HL-60 (cell line): ENCODE measurements around the gene ZNF76.

ENCODE experiments used
- DNase-seq, 2 experiments: peaks; one replicate each; pipeline ENCODE4 v3.0.0-alpha.2; 2010 to 2020; ENCODE audit warnings: low read depth in 1 of 2, low spot score in 1 of 2
- H3K27ac ChIP-seq: fragments of 250-450 bp; sonication (Bioruptor Pico); replicated peaks from 2 replicates; pipeline ENCODE4 v1.5.1; 2020; ENCODE audit warnings: mild to moderate bottlenecking, moderate library complexity
- H3K27me3 ChIP-seq: fragments of 250-450 bp; sonication (Bioruptor Pico); 2 replicates; pipeline ENCODE4 v1.5.1; 2021; ENCODE audit warnings: mild to moderate bottlenecking, moderate library complexity; ENCODE audit not compliant: insufficient read depth, poor library complexity, severe bottlenecking
- H3K4me3 ChIP-seq: replicated peaks from 2 replicates; pipeline ENCODE4 v1.5.1; 2011; ENCODE audit warnings: mild to moderate bottlenecking, control low read depth, low read length; ENCODE audit not compliant: insufficient read depth
- CTCF ChIP-seq: IDR thresholded peaks from one replicate; pipeline ENCODE4 v1.5.1; 2011; ENCODE audit warnings: low read length, control low read depth, inconsistent platforms; ENCODE audit not compliant: insufficient read depth
- GABPA ChIP-seq: IDR thresholded peaks from 2 replicates; pipeline ENCODE4 v1.6.1; 2012; ENCODE audit warnings: low read depth
- POLR2AphosphoS5 ChIP-seq: IDR thresholded peaks from 2 replicates; pipeline ENCODE4 v1.6.1; 2012; ENCODE audit warnings: low read depth
- REST ChIP-seq: IDR thresholded peaks from 2 replicates; pipeline ENCODE4 v1.6.1; 2012; ENCODE audit warnings: low read depth; ENCODE audit not compliant: insufficient replicate concordance
- SPI1 ChIP-seq: IDR thresholded peaks from 2 replicates; pipeline ENCODE4 v1.6.1; 2012; ENCODE audit warnings: low read depth, mild to moderate bottlenecking, borderline replicate concordance

Gene ZNF76

GRCh38 chr6:35317483-35318195 is 58.1 kb downstream of the ZNF76 start:
- H3K27me3 ChIP-seq = no peaks in the 10 kb centered on the region
- no peak for DNase-seq
- no peak overlapping the region for H3K4me3 ChIP-seq
- TF ChIP-seq GABPA (no peak), REST (no peak)
- H3K27ac ChIP-seq = no peak overlapping the region

GRCh38 chr6:35318196-35319171 is 58.9 kb downstream of the ZNF76 start:
- DNase-seq = no peak
- Histone ChIP-seq H3K4me3 (no peak overlapping the region), H3K27me3 (no peaks in the 10 kb centered on the region), H3K27ac (no peak overlapping the region)
- TF ChIP-seq GABPA = no peak
- no peak for TF ChIP-seq REST
- TF ChIP-seq SPI1 = no peak
- TF ChIP-seq CTCF = no peak
- no peak for TF ChIP-seq POLR2AphosphoS5

GRCh38 chr6:35319346-35320030 is 60.0 kb downstream of the ZNF76 start:
- H3K27ac ChIP-seq = no peak overlapping the region
- no peak for DNase-seq
- H3K4me3 ChIP-seq = no peak overlapping the region
- no peaks in the 10 kb centered on the region for H3K27me3 ChIP-seq
- TF ChIP-seq GABPA (no peak), REST (no peak), SPI1 (no peak), CTCF (no peak), POLR2AphosphoS5 (no peak)
